Astrocyte (in vitro differentiated cells and primary cell): Measurements from ENCODE around the gene RGL1. TPM values are rescaled to one million over a fixed set of nuclear protein-coding genes. Genes with fewer than 3 reads are reported as not detected.

ENCODE experiments used
- DNase-seq: peaks from one replicate; pipeline ENCODE4 v3.0.0-alpha.2; 2010; ENCODE audit warnings: low read depth
- FAIRE-seq: peaks from 2 replicates; lab custom pipeline; 2011; peaks lifted over from hg19 to GRCh38; lab: Jason Lieb, UNC
- H2AFZ ChIP-seq: 2 replicates; pipeline ENCODE4 v1.6.0; 2012; ENCODE audit warnings: low read depth, low read length, inconsistent platforms
- H3K27ac ChIP-seq: 2 replicates; pipeline ENCODE4 v1.5.1; 2011; ENCODE audit warnings: low read depth, low read length, inconsistent platforms
- H3K27me3 ChIP-seq: 2 replicates; pipeline ENCODE4 v1.6.0; 2011; ENCODE audit warnings: low read length, inconsistent platforms; ENCODE audit not compliant: insufficient read depth
- H3K36me3 ChIP-seq: 2 replicates; pipeline ENCODE4 v1.5.1; 2011; ENCODE audit warnings: low read length, inconsistent platforms; ENCODE audit not compliant: insufficient read depth
- H3K4me1 ChIP-seq: 2 replicates; pipeline ENCODE4 v1.5.1; 2011; ENCODE audit warnings: low read length, inconsistent platforms; ENCODE audit not compliant: insufficient read depth
- H3K4me2 ChIP-seq: 2 replicates; pipeline ENCODE4 v1.6.0; 2012; ENCODE audit warnings: low read length, inconsistent platforms
- H3K4me3 ChIP-seq: 2 replicates; pipeline ENCODE4 v1.5.1; 2011; ENCODE audit warnings: low read depth, mild to moderate bottlenecking, low read length, inconsistent platforms; ENCODE audit not compliant: insufficient read depth
- H3K79me2 ChIP-seq: 2 replicates; pipeline ENCODE4 v1.6.0; 2012; ENCODE audit warnings: mild to moderate bottlenecking, low read length, inconsistent platforms; ENCODE audit not compliant: insufficient read depth
- H3K9ac ChIP-seq: 2 replicates; pipeline ENCODE4 v1.6.0; 2012; ENCODE audit warnings: mild to moderate bottlenecking, low read length, inconsistent platforms
- H3K9me3 ChIP-seq: 2 replicates; pipeline ENCODE4 v1.5.1; 2012; ENCODE audit warnings: low read depth, mild to moderate bottlenecking, low read length, inconsistent platforms; ENCODE audit not compliant: insufficient read depth
- H4K20me1 ChIP-seq: 2 replicates; pipeline ENCODE4 v1.6.0; 2012; ENCODE audit warnings: low read length, inconsistent platforms; ENCODE audit not compliant: insufficient read depth
- H3K27ac Mint-ChIP-seq: one replicate; pipeline ENCODE4 v1.8.0; 2021; ENCODE audit warnings: mild to moderate bottlenecking, mixed read lengths; ENCODE audit not compliant: unreplicated experiment
- H3K27me3 Mint-ChIP-seq: one replicate; pipeline ENCODE4 v1.8.0; 2021; ENCODE audit warnings: low read depth, mixed read lengths; ENCODE audit not compliant: unreplicated experiment
- H3K36me3 Mint-ChIP-seq: one replicate; pipeline ENCODE4 v1.8.0; 2021; ENCODE audit warnings: low read depth, mixed read lengths; ENCODE audit not compliant: unreplicated experiment
- H3K4me1 Mint-ChIP-seq: one replicate; pipeline ENCODE4 v1.8.0; 2021; ENCODE audit warnings: low read depth, mixed read lengths; ENCODE audit not compliant: unreplicated experiment
- H3K4me3 Mint-ChIP-seq: one replicate; pipeline ENCODE4 v1.8.0; 2021; ENCODE audit warnings: mild to moderate bottlenecking, moderate library complexity, mixed read lengths; ENCODE audit not compliant: unreplicated experiment
- H3K9me3 Mint-ChIP-seq: one replicate; pipeline ENCODE4 v1.8.0; 2021; ENCODE audit warnings: mild to moderate bottlenecking, mixed read lengths; ENCODE audit not compliant: unreplicated experiment
- CTCF ChIP-seq: IDR thresholded peaks from 2 replicates; pipeline ENCODE4 v1.5.1; 2011; ENCODE audit warnings: low read depth, mild to moderate bottlenecking, inconsistent platforms, low read length, moderate library complexity; ENCODE audit not compliant: insufficient read depth
- EZH2 ChIP-seq: IDR thresholded peaks from 2 replicates; pipeline ENCODE4 v1.6.1; 2012; ENCODE audit warnings: mild to moderate bottlenecking, low read length, inconsistent platforms; ENCODE audit not compliant: insufficient read depth
- total RNA-seq: library from RNA; stranded (reverse); gene quantifications from 2 replicates; pipeline ENCODE4 v1.2.1, GENCODE V29; 2021

Gene RGL1
- total RNA-seq, 1 donor from 2014 or later: 10.1 TPM

- Mint-ChIP-seq H3K27ac (no peak overlapping the region), H3K4me3 (no peak overlapping the region), H3K36me3 (peaks cover 2% of the 10 kb centered on the region), H3K9me3 (no peaks in the 10 kb centered on the region), H3K4me1 (peaks cover 13% of the 10 kb centered on the region), H3K27me3 (no peaks in the 10 kb centered on the region)
- Histone ChIP-seq H3K9me3 (no peaks in the 10 kb centered on the region), H3K4me3 (no peak overlapping the region), H3K27me3 (no peaks in the 10 kb centered on the region), H3K27ac (no peak overlapping the region), H3K9ac (no peak overlapping the region), H3K4me1 (no peaks in the 10 kb centered on the region), H3K36me3 (no peaks in the 10 kb centered on the region), H3K4me2 (no peak overlapping the region), H2AFZ (no peak overlapping the region), H3K79me2 (no peaks in the 10 kb centered on the region), H4K20me1 (no peaks in the 10 kb centered on the region)
- DNase-seq: no peak
- peak; percentile 29 for FAIRE-seq
- TF ChIP-seq CTCF: no peak
- no peak for TF ChIP-seq EZH2
Measured at GRCh38 chr1:183970516-183971300, 165.8 kb downstream of the RGL1 start.

GRCh38 chr1:183975651-183976050, 170.7 kb downstream of the RGL1 start:
- FAIRE-seq: no peak
- no peaks in the 10 kb centered on the region for H4K20me1 ChIP-seq
- no peaks in the 10 kb centered on the region for H3K9me3 Mint-ChIP-seq
- TF ChIP-seq CTCF: no peak
- TF ChIP-seq EZH2: no peak
- H3K27ac Mint-ChIP-seq: no peak overlapping the region
- H2AFZ ChIP-seq: no peak overlapping the region
- no peak overlapping the region for H3K4me3 Mint-ChIP-seq
- no peaks in the 10 kb centered on the region for H3K27me3 Mint-ChIP-seq
- H3K4me1 Mint-ChIP-seq: no peaks in the 10 kb centered on the region
- no peaks in the 10 kb centered on the region for H3K79me2 ChIP-seq
- H3K36me3 Mint-ChIP-seq: no peaks in the 10 kb centered on the region
- no peaks in the 10 kb centered on the region for H3K36me3 ChIP-seq
- no peak for DNase-seq
- H3K4me1 ChIP-seq: no peaks in the 10 kb centered on the region
- H3K27ac ChIP-seq: no peak overlapping the region
- no peak overlapping the region for H3K9ac ChIP-seq
- no peak overlapping the region for H3K4me2 ChIP-seq
- H3K4me3 ChIP-seq: no peak overlapping the region
- no peaks in the 10 kb centered on the region for H3K27me3 ChIP-seq
- no peaks in the 10 kb centered on the region for H3K9me3 ChIP-seq

GRCh38 chr1:183977717-183978116, 172.8 kb downstream of the RGL1 start:
- Histone ChIP-seq H3K36me3 (no peaks in the 10 kb centered on the region), H3K27ac (no peak overlapping the region), H3K4me2 (no peak overlapping the region), H3K27me3 (no peaks in the 10 kb centered on the region), H4K20me1 (no peaks in the 10 kb centered on the region), H3K9me3 (no peaks in the 10 kb centered on the region), H3K4me3 (no peak overlapping the region), H3K79me2 (no peaks in the 10 kb centered on the region), H2AFZ (no peak overlapping the region), H3K4me1 (no peaks in the 10 kb centered on the region), H3K9ac (no peak overlapping the region)
- H3K4me1 Mint-ChIP-seq: no peaks in the 10 kb centered on the region
- H3K36me3 Mint-ChIP-seq: no peaks in the 10 kb centered on the region
- no peak overlapping the region for H3K4me3 Mint-ChIP-seq
- H3K9me3 Mint-ChIP-seq: no peaks in the 10 kb centered on the region
- DNase-seq: no peak
- no peak for FAIRE-seq
- no peak for TF ChIP-seq CTCF
- no peak for TF ChIP-seq EZH2
- H3K27ac Mint-ChIP-seq: no peak overlapping the region
- H3K27me3 Mint-ChIP-seq: no peaks in the 10 kb centered on the region
